T1000 (cell line): ENCODE results near the gene RPTN.

Experiments used
- DNase-seq: peaks from one replicate; lab custom pipeline; 2025; ENCODE audit warnings: mixed read lengths; lab: John Stamatoyannopoulos, UW

The RPTN gene

GRCh38 chr1:152111515-152111968 is 47.5 kb downstream of the RPTN start:
- DNase-seq = no peak

GRCh38 chr1:152110860-152111514 is 48.0 kb downstream of the RPTN start:
- no peak for DNase-seq

- no peak for DNase-seq
Observed at GRCh38 chr1:152110365-152110859, 48.6 kb downstream of the RPTN start.

- no peak for DNase-seq
Observed at GRCh38 chr1:152109998-152110294, 49.1 kb downstream of the RPTN start.

GRCh38 chr1:152109231-152109997 is 49.6 kb downstream of the RPTN start:
- DNase-seq = no peak

GRCh38 chr1:152108882-152109222 is 50.2 kb downstream of the RPTN start:
- no peak for DNase-seq

- DNase-seq = no peak
Observed at GRCh38 chr1:152107984-152108881, 50.8 kb downstream of the RPTN start.

- no peak for DNase-seq
Observed at GRCh38 chr1:152107031-152107983, 51.7 kb downstream of the RPTN start.

- DNase-seq = no peak
Observed at GRCh38 chr1:152104854-152105253, 54.2 kb downstream of the RPTN start.
